ENCODE data around the gene NTPCR. TPM values are rescaled to one million over a fixed set of nuclear protein-coding genes. Genes with fewer than 3 reads are reported as not detected.

Gene NTPCR
- total RNA-seq, 6 experiments from 2014 or later: 25.5 to 31.8 (median 28.2) TPM

DNA sequence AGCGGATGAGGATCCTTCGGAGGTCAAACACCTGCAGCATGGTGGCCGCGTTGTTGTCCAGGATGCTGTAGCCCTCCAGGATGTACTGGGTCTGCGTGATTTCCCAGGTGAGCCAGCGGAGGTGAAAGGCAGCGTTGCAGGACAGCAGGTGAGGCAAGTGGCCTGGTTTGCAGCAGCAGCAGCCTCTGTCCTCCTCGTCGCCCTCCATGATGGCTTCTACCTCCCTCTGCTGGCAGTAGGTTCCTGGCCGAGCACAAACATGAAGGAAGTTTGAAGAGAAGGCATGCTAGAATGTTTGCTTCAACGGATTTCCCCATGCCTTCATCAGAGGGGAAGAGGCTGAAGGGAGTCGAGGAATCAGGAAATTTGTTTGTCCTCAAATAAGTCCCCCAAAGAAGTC is 74.7 kb downstream of the NTPCR start:
- TF ChIP-seq, protein P1, sequence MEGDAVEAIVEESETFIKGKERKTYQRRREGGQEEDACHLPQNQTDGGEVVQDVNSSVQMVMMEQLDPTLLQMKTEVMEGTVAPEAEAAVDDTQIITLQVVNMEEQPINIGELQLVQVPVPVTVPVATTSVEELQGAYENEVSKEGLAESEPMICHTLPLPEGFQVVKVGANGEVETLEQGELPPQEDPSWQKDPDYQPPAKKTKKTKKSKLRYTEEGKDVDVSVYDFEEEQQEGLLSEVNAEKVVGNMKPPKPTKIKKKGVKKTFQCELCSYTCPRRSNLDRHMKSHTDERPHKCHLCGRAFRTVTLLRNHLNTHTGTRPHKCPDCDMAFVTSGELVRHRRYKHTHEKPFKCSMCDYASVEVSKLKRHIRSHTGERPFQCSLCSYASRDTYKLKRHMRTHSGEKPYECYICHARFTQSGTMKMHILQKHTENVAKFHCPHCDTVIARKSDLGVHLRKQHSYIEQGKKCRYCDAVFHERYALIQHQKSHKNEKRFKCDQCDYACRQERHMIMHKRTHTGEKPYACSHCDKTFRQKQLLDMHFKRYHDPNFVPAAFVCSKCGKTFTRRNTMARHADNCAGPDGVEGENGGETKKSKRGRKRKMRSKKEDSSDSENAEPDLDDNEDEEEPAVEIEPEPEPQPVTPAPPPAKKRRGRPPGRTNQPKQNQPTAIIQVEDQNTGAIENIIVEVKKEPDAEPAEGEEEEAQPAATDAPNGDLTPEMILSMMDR (IDR thresholded peaks at IDR 0.05): peak; percentile 58; the same call in 1 of the 2 replicates

DNA sequence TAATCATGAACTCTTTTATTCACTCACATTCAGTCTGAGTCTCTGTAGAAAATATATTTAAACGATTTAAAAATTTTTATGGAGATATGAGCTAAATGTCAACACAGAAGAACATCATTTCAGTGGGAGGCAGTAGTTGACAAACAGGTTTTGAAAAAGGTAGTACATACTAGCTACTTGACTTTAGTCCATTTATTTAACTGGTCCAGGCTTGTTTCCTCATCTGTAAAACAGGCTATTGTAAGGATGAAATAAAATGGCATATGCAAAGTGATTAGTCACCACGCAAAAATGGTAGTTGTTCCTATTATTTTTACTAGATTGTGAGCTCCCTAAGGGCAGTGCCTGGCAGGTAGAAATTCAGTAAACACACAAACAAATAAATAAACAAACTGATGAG is 75.2 kb downstream of the NTPCR start:
- peaks cover 4% of the 10 kb centered on the region; the same call in 1 of the 2 replicates for H3K27me3 Mint-ChIP-seq (ENCODE audit: insufficient read depth)
- H3K27ac Mint-ChIP-seq: no peak overlapping the region
- no peaks in the 10 kb centered on the region for H3K4me1 Mint-ChIP-seq (ENCODE audit: low read depth)
- 0 out of 2 replicates have a peak, but pooled peaks cover 5% of the 10 kb centered on the region for H3K36me3 Mint-ChIP-seq (ENCODE audit: low read depth)
- TF ChIP-seq, protein P1 (IDR thresholded peaks at IDR 0.05): no peak
- no peak overlapping the region for H3K4me3 Mint-ChIP-seq
- no peak for DNase-seq
- no peaks in the 10 kb centered on the region for H3K9me3 Mint-ChIP-seq

More for the DNA sequence above, 74.7 kb downstream of the NTPCR start:
- no peak for DNase-seq
- H3K27ac Mint-ChIP-seq: no peak overlapping the region
- peaks cover 4% of the 10 kb centered on the region; the same call in 1 of the 2 replicates for H3K27me3 Mint-ChIP-seq (ENCODE audit: insufficient read depth)
- no peak overlapping the region for H3K4me3 Mint-ChIP-seq
- no peaks in the 10 kb centered on the region for H3K9me3 Mint-ChIP-seq
- H3K4me1 Mint-ChIP-seq (ENCODE audit: low read depth): no peaks in the 10 kb centered on the region
- H3K36me3 Mint-ChIP-seq (ENCODE audit: low read depth): 0 out of 2 replicates have a peak, but pooled peaks cover 5% of the 10 kb centered on the region

DNA sequence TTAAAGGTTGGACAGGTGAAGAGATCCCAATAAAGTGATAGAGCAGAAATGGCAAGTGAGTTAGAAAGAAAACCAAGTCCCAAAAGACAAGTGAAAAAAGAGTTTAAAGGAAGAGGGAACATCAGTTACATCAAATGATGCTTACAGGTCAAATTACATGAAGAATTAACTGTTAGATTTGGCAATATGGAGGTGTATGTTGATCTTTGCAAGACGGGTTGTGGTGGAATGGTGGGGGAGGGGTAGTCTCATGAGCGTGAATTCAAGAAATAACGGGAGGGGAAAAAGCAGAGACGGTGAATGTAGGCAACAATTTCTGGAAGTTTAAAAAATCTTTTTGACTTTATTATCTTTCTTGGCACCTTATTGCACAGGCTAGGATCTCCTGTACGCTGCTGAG is 76.6 kb downstream of the NTPCR start:
- DNase-seq: no peak
- Mint-ChIP-seq H3K36me3 (ENCODE audit: low read depth) (0 out of 2 replicates have a peak, but pooled peaks cover 5% of the 10 kb centered on the region), H3K27me3 (ENCODE audit: insufficient read depth) (peaks cover 4% of the 10 kb centered on the region; the same call in 1 of the 2 replicates)

DNA sequence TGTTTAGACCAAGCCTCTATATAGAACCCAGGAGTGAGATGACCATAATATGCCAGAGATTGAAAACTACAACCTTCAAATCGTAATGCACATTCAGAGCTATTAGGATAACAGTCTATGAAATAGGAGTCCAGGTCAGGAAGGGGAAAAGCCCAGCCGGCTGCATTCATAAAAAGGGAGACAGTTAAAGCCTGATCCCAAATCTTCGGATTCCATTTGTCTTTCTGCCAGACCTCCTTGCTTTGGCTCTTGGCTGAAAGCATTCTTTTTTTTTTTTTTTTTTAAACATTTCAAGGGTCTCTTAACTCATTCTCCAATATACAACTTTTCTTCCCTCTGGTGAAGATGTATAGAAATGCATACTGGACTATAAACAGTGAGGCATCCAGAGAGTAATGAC is 81.1 kb downstream of the NTPCR start:
- H3K9me3 Mint-ChIP-seq: no peaks in the 10 kb centered on the region
- H3K27me3 Mint-ChIP-seq (ENCODE audit: insufficient read depth): peaks cover 3% of the 10 kb centered on the region; the same call in 1 of the 2 replicates
- H3K36me3 Mint-ChIP-seq (ENCODE audit: low read depth): no peaks in the 10 kb centered on the region
- DNase-seq: no peak
- no peak overlapping the region for H3K4me3 Mint-ChIP-seq
- TF ChIP-seq, protein P1 (IDR thresholded peaks at IDR 0.05): no peak
- H3K27ac Mint-ChIP-seq: no peak overlapping the region
- no peaks in the 10 kb centered on the region for H3K4me1 Mint-ChIP-seq (ENCODE audit: low read depth)

More for the DNA sequence above, 76.6 kb downstream of the NTPCR start:
- Mint-ChIP-seq H3K4me3 (no peak overlapping the region), H3K4me1 (ENCODE audit: low read depth) (no peaks in the 10 kb centered on the region), H3K27ac (no peak overlapping the region), H3K9me3 (no peaks in the 10 kb centered on the region)
- TF ChIP-seq, protein P1 (IDR thresholded peaks at IDR 0.05): no peak

DNA sequence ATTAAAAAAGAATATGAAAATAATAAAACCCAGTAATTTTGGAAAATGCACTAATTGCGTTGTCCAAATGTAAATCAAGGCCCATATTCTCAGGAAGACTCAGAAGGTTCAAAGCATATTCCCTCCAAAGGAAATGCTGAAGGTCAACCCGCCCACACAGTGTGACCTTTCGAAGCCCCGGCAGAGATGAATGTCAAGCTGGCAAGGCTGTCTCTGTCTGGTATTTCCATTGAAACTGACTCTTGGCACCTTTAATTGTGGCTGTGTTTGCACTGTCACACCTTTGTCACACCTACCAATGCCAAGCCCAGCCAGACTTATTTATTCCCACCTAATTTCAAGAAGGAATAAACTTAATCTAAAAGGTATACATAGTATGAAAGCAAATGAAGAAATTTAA is 82.5 kb downstream of the NTPCR start:
- Mint-ChIP-seq H3K4me3 (no peak overlapping the region), H3K9me3 (no peaks in the 10 kb centered on the region), H3K27ac (no peak overlapping the region), H3K4me1 (ENCODE audit: low read depth) (no peaks in the 10 kb centered on the region), H3K27me3 (ENCODE audit: insufficient read depth) (no peaks in the 10 kb centered on the region), H3K36me3 (ENCODE audit: low read depth) (no peaks in the 10 kb centered on the region)
- TF ChIP-seq, protein P1 (IDR thresholded peaks at IDR 0.05): no peak
- DNase-seq: no peak
